GM21786 (cell line): ENCODE data around the gene VPS13D.
"Not testable (repeated sequence)": the region's sequence is repeated elsewhere in the genome, so short reads cannot be mapped to it uniquely, and the experiment has no call there.

Experiments used
- ATAC-seq: cut with Tn5 transposase; IDR thresholded peaks from one replicate; pipeline ENCODE4 v1.9.1; 2021; ENCODE audit not compliant: unreplicated experiment

The VPS13D gene

GRCh38 chr1:12530462-12531178, 300.8 kb downstream of the VPS13D start:
- no peak for ATAC-seq

GRCh38 chr1:12531179-12531499, 301.3 kb downstream of the VPS13D start:
- ATAC-seq, result no peak

- no peak for ATAC-seq
Observed at GRCh38 chr1:12532405-12533315, 302.8 kb downstream of the VPS13D start.

- no peak for ATAC-seq
Observed at GRCh38 chr1:12536023-12536639, 306.3 kb downstream of the VPS13D start.

GRCh38 chr1:12537294-12537693, 307.5 kb downstream of the VPS13D start:
- no peak for ATAC-seq

- ATAC-seq, result no peak
Observed at GRCh38 chr1:12537906-12538461, 308.2 kb downstream of the VPS13D start.

GRCh38 chr1:12538536-12538935, 308.7 kb downstream of the VPS13D start:
- not testable (repeated sequence) for ATAC-seq

- no peak for ATAC-seq
Observed at GRCh38 chr1:12539320-12539704, 309.5 kb downstream of the VPS13D start.

GRCh38 chr1:12539705-12540579, 310.1 kb downstream of the VPS13D start:
- no peak for ATAC-seq

- no peak for ATAC-seq
Observed at GRCh38 chr1:12540580-12541273, 310.9 kb downstream of the VPS13D start.

- ATAC-seq, result no peak
Observed at GRCh38 chr1:12541274-12542137, 311.7 kb downstream of the VPS13D start.

GRCh38 chr1:12542138-12542465, 312.3 kb downstream of the VPS13D start:
- ATAC-seq, result no peak

- no peak for ATAC-seq
Observed at GRCh38 chr1:12542616-12543592, 313.1 kb downstream of the VPS13D start.

GRCh38 chr1:12543740-12544154, 313.9 kb downstream of the VPS13D start:
- ATAC-seq, result no peak

- ATAC-seq, result no peak
Observed at GRCh38 chr1:12544357-12544756, 314.5 kb downstream of the VPS13D start.

- no peak for ATAC-seq
Observed at GRCh38 chr1:12544992-12545391, 315.2 kb downstream of the VPS13D start.

GRCh38 chr1:12546771-12547585, 317.1 kb downstream of the VPS13D start:
- ATAC-seq, result no peak
